GM18499 (cell line): Measurements from ENCODE around the gene RBM19.

Experiments used
- ATAC-seq: cut with Tn5 transposase; IDR thresholded peaks from one replicate; pipeline ENCODE4 v1.9.1; 2021; ENCODE audit warnings: moderate number of reproducible peaks; ENCODE audit not compliant: insufficient read depth, unreplicated experiment

Gene RBM19

GRCh38 chr12:113988976-113989375 lies 22.9 kb upstream of the RBM19 start:
- no peak for ATAC-seq

- ATAC-seq = no peak
Observed at GRCh38 chr12:113988064-113988451, 21.9 kb upstream of the RBM19 start.

GRCh38 chr12:113987261-113988063 lies 21.3 kb upstream of the RBM19 start:
- ATAC-seq = no peak

GRCh38 chr12:113984464-113984863 lies 18.3 kb upstream of the RBM19 start:
- ATAC-seq = no peak

GRCh38 chr12:113983777-113984448 lies 17.8 kb upstream of the RBM19 start:
- no peak for ATAC-seq

GRCh38 chr12:113983265-113983664 lies 17.1 kb upstream of the RBM19 start:
- ATAC-seq = no peak

- no peak for ATAC-seq
Observed at GRCh38 chr12:113981876-113982275, 15.8 kb upstream of the RBM19 start.

- no peak for ATAC-seq
Observed at GRCh38 chr12:113980537-113981337, 14.6 kb upstream of the RBM19 start.

GRCh38 chr12:113980054-113980453 lies 13.9 kb upstream of the RBM19 start:
- ATAC-seq = no peak

GRCh38 chr12:113978080-113978479 lies 12.0 kb upstream of the RBM19 start:
- ATAC-seq = no peak

GRCh38 chr12:113974006-113974405 lies 7.9 kb upstream of the RBM19 start:
- no peak for ATAC-seq

- no peak for ATAC-seq
Observed at GRCh38 chr12:113973109-113973904, 7.2 kb upstream of the RBM19 start.

- ATAC-seq = no peak
Observed at GRCh38 chr12:113971392-113971791, 5.3 kb upstream of the RBM19 start.

GRCh38 chr12:113970211-113970610 lies 4.1 kb upstream of the RBM19 start:
- no peak for ATAC-seq

GRCh38 chr12:113967368-113967767 lies 1.2 kb upstream of the RBM19 start:
- ATAC-seq = no peak

- ATAC-seq = no peak
Observed at GRCh38 chr12:113962733-113963132, 3.4 kb downstream of the RBM19 start.

- no peak for ATAC-seq
Observed at GRCh38 chr12:113961921-113962710, 4.0 kb downstream of the RBM19 start.

GRCh38 chr12:113960030-113960429 lies 6.1 kb downstream of the RBM19 start:
- no peak for ATAC-seq

- no peak for ATAC-seq
Observed at GRCh38 chr12:113959096-113959495, 7.0 kb downstream of the RBM19 start.
